ENCODE measurements around the gene SOHLH1.

The SOHLH1 gene

DNA sequence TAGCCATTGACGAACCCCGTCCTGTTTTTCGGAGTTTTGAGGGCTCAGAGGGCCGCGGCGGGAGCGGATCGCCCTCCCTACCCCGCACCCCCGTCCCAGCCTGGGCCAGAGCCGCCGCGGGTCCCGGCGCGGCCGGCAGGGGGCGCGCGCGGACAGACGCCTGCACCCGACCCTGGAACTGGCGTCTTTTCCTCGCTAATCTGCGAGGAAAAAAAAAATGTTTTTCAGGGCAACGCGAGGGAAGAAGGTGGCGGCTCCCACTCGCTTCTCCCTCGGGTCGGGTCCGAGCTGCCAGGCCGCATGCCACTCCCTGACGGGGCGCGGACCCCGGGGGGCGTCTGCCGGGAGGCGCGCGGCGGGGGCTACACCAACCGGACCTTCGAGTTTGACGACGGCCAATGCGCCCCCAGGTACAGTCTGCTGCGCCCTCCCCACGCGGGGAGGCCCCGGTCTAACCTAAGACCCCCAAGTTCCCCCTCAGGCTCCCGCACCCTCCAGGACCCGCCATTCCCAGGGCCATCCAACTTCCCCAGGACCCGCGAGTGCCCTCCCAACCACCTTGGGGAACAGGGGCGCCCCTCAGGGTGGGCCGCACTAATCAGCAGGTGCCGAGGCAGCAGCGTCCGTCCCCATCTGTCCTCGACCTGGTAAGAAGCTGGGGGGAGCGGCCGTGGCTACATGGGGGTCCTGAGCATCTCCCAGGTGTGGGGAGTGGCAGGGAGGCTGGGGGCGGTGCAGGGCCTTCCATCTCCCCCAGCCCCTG, 2.9 kb upstream of the SOHLH1 start, which contains the start of gene KCNT1:
TSS of gene KCNT1 (plus strand) at position 227 of the 763 bp plus-strand sequence. CDS start at position 301, 74 bp downstream.
- peak; percentile 32 for DNase-seq

DNA sequence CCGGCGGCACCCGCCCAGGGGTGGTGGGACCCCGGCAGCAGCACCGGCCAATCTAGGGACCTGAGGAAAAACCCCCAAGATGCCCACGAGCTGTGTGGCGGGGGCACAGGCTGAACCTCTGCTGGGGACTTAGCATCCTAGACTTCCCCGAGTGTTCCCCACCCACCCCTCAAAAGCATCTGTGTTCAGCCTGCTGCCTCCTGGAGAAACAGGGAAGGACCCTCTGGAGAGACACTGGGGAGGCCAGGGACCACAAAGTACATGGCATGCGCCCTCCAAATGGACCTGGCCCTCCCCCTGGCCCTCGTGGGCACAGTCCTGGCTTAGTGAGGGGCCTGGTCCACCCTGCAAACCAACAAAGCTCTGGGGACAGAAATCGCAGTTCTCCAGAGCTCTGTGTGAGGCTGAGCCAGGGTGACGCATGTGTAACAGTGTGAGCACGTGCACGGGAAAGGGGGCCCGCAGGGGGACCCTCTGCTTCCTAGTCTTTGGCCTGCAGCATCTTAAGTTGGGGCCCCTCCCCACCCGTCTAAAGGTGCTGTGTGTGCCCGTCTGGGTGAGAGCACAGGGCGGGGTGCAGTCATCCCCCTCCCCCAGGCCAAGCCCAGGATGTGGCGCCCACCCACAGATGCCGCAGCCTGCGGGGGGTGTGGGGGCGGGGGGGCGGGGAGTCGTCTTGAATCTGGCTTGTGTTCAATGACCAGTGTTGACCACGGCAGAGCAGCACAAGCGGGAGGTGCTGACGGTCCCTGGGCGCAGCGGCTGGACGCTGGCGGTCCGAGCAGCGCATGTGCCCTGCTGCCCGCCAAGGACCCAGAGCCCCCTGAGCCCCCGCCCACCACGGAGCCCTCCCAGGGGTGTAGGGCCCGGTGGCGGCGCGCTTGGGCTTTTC, 2.0 kb upstream of the SOHLH1 start:
- no peak for DNase-seq

DNA sequence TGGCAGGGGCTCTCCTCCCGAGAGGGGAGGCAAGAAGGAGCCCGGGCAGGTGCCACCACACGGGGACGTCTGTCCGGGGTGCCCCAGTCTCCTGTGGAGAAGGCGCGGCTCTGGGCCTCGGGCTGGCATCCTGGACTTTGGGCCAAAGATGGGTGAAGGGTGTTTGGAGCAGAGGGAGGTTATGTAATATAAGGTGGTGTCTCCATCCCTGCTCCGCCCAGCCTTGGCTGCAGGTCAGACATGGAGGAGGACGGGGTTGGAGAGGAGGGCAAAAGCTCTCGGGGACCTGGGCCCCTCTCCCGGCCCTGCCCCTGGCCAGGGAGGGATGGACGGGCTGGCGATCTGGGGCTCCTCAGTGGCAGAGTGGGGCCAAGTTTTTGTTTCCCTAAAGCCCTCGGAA, 1.2 kb upstream of the SOHLH1 start:
- no peak for DNase-seq

DNA sequence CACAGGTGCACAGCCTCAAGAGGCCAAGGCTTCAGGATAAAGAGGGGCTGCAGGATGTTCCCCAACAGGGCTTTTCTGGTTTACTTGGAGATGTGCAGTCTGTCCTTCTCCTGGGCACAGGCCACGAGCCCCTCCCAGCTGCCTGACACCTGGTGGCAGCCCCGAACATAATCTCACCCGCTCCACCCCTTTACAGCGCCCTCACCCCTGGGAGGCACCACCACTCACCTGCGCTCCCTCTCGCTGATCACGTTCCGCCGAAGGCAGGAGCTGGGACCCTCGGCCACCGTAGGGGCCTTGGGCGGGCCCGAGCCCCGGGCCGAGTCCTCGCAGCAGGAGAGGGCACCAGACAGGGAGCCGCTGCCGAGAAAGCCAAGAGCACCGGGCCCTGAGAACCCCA, 514 bp downstream of the SOHLH1 start:
- no peak for DNase-seq

DNA sequence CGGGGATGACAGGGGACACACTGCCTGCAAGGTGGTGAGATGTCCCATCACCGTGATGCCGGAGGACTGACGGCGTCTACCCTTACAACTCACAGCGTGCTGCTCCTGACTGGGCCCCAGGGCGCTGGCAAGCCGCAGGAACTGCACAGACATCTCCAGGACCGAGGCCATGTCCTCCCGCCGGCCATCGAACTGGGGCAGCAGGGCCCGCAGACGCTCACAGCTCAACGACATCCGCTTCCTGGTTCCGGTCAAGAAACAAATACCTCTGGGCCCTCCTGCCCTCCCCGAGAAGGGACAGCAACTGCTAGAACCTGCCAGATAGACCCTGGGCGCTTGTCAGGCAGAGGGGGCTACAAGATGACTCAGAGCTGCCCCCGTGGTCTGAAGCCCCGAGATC, 1.0 kb downstream of the SOHLH1 start:
- DNase-seq, result no peak

DNA sequence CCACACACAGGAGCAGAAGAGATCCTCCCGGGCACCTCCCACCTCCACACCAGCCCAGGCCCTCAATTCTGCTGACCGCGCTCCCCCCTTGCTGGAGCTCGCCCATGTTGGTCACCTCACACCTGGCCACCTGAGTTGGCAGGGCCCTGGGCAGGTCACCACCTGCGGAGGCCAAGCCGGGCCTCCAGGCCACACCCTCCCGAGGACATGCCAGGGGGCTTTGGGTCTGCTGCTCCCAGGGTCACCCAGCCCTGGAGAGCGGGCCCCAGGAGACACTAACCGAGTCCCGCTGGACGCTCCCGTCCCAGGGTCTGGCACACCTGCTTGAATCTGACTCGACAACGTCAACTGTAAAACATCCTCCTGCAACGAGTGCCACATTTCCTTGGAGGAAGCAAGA, 2.1 kb downstream of the SOHLH1 start:
- no peak for DNase-seq

DNA sequence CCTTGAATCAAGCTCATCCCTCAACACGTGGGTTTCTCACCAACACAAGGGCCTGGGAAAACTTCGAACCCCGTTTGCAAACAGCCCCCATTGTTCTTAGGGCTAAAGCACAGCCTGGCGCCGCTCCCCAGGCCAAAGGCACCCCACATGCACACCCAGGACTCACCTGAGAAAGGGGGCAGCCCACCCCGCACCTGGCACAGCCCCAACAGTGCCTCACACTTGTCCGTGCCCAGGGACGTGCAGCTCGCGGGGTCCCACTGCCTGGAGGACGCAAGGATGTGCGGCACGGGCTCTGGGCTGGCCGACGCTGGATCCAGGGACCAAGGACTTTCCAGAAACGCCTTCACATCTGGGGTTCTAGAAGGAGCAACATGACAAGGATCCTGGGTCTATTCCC, 2.8 kb downstream of the SOHLH1 start:
- no peak for DNase-seq

DNA sequence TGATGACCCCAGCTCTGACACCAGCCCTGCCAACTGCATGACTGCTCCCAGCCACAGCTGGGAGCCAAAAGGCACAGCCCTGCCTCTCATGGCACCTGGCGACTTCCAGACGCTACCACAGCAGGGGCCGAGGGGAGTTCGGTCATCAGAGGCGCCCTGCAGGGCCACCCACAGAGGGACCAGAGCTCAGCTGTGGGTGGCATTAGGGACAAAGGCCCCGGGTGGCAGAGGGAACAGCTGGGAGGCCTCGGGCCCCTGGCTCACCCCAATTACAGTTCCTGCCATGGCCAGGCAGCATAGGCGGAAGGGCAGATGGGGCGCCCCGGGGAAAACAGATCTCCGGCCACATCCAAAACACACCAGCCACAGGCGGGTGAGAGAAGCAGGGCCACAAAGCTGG, 3.6 kb downstream of the SOHLH1 start:
- DNase-seq, result peak; percentile 53

DNA sequence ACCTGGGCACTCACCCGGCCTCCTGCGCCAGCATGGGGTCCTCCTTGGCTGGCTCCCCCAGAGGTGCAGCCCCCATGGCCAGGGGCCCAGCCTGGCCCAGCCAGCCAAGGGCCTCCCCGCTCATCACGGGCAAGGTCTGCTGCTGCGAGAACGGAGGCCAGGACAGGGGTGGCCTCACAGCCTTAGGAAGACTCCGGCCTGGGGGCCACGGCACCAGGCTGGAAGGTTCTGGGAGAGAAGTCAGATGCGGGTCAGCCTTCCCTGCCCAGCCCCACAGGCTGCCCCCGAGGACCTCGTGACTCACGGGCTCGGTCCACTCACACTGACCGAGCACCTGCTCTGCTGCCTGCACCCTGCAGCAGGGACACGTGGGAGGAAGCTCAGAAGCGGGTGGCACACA, 4.2 kb downstream of the SOHLH1 start:
- DNase-seq, result no peak

DNA sequence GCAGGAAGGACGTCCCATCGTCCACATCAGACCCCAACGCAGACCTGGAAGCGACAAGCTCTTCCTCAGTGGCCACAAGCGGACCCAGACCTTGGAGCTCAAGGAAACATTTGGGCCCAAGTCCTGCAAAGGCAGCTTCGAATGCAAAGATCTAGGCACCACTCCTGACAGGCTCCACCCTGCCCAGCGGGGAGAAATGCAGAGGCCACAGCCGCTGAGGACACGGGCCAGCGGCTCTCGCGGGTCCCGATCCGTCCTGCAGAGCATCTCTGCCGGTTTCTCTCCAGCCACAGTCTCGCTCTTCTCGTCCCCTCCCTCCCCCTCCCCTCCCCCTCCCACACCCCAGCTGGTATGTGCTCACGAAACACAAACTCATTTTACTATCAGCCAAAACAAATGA, 4.9 kb downstream of the SOHLH1 start:
- DNase-seq, result no peak

DNA sequence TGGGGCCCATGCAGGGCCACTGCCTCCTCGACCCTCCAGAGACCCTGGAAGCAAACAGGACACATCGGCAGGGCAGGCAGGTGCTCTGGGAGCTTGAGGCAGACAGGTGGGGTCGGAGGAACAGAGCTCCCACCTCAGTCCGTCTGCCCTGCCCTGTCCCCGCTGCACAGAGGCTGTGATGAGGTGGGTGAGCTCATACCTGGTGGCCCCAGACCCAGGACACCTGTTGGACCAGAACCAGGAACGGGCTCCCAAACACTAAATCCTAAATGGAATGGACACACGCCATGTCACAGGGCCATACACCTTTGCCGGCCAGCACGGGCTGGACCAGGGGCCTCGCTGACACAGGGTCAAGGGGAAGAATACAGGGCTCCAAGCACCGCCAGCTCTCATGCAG, 5.5 kb downstream of the SOHLH1 start:
- no peak for DNase-seq

DNA sequence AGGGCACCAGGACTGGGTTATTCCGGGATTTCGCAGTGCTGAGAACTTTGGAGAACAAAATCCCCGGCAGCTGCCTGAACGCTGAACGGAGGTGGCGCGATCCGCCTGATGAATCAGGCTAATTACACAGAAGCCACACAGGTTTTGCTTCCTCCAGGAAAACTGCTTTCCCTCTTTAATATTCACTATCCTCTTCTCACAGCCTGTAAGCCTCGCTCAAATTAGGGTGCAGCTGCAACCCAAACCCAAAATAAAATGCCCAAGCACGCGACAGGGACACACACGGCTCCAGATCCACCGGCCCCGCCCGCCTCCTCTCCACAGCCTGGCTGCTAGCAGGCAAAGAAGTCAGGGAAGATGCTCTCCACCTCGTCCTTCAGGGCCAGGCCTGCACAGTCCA, 6.0 kb downstream of the SOHLH1 start:
- no peak for DNase-seq

DNA sequence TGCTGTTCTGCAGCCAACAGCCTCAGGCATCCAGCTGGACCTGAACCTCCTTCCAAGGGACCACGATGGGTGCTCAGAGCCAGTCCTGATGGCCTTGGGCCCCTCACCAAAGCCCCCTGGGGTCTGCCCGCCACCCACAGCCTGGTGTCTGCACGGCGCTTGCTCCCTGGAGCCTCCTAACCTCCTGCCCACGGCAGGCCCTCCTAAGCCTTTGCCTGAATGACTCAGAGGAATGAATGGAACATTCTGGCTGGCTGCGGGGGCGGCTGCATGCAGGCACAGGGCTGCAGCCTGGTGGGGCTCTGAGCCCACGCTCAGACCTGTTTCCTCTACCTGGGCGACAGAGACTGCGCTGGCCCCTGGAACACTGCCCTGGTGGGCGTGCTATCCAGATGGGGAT, 6.9 kb downstream of the SOHLH1 start:
- DNase-seq, result no peak

DNA sequence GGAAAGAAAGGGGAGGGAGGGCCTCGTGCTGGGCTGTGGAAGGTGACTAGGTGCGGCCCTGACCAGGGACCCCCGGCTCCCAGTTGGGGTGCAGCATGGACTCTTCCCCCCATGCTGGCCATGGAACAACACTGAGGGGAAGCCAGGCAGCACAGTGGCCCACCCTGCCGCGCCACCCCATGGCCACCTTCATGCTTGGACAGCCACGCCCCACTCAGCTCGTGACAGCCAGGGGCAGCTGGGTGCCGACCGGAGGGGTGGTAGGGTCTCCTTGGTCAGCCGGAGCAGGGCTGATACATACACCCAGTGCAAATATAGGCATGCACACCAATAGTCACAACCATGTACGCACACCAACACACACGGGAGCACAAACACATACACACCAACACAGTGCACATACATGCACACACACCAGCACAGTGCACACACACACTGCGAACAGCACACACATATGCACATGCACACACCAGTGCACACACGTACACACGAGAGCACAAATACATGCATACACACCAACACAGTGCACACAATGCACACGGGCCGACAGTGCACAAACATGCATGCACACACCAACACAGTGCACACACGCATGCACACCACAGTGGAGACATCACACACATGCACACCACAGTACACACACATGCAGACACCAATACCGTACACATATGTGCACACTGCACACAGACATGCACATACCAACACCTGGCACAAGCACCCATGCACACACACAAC, 8.3 kb downstream of the SOHLH1 start:
- no peak for DNase-seq

DNA sequence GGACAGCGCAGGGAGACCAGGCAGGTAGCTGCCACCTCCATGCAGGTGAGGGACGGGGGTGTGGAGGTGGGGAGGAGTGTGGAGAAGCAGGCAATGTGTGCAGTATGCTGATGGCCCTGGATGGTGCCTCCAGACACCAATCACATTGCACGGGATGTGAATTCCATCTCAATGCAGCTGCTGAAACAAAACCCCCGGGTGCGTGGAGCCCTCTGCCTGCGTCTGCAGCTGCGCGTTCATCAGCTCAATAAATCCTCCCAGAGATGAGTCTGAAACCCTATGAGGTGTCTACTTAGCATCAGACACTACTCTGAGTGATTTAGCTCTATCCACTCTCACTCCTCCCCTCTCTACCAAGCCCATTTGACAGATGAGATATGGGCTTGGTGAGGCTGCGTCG, 10.3 kb downstream of the SOHLH1 start:
- no peak for DNase-seq

DNA sequence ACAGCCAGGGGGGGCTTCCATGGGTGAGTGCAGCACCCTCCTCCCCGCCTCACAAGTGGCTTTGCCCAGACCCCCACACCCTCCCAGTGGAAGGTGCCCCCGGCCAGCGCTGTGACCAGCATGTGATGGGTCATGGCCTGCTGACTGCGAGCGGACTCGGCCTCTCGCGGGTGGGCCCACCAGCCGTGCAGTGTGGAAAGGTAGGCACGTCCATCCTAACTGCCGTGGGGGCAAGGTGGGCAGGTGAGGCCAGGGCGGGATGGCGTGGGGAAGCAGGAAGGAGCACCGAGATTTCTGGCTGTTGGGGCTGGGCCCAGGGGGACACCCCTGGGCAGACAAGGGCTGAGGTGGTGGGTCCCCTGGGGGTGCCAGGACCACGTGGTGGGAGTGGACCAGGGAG, 12.1 kb downstream of the SOHLH1 start:
- DNase-seq, result no peak

DNA sequence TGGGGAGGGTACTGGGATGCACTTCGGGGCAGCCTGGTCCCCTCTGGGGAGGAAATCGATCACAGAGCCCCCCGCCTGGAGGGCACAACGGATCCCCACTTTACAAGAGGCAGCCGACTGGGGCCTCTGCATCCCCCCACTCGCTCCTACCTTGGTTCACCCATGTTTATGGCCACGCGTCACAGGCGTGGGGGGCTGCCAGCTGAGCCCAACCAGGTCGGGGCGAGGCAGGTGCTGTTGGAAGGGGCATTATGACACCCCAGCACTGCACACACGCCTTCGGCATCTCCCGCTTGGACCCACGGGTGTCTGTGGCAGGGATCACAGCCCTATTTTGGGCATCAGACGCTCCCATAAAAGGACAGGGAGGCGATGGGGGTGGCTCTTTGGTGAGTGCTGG, 14.6 kb downstream of the SOHLH1 start:
- DNase-seq, result no peak

DNA sequence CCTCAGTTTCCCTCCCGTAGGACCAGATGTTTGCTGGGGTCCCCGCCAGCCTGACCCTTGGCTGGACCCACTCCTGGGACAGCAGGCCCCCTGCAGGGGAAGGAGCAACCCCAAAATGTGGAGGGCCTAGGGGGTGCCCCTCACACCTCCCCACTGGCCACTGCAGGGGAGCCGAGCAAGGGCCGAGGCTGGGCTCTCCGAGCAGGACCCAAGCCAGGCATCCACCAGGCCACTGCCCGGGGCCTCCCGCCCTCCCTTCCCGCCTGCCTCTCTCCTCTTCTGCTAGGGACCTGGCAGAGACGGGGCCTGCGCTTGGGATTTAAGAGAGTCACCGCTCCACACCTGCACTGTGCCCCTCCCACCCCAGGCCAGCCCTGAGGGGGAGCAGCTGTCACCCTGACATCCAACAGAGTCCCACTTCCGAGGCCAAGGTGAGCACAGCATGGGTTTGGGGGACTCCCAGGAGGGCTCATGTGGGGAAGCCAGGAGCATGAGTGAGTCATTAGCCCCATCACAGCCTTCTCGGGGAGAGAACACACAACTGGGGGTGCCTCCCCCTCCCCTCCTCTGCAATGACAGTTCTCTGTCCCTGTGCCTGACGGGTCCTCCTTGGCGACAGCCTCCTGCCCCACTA, 15.8 kb downstream of the SOHLH1 start:
- DNase-seq, result no peak

DNA sequence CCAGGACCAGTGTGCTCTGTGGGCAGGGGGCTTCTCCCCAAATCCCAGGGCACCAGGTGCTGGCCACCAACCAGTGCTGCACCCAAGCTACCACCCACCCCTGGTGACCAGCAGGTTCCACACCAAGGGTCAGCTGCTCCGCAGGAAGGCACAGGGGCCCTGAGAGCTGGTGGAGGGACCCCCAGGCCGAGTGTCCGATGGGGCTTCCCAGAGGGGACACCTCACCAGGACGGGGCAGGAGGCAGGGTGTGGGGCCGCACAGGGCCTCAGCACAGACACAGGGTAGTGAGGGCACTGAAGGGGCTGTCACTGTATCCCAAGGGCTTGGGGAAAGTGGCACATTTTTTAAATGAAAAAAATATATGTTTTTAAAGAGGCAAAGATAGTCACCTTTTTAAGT, 18.1 kb downstream of the SOHLH1 start:
- DNase-seq, result no peak

DNA sequence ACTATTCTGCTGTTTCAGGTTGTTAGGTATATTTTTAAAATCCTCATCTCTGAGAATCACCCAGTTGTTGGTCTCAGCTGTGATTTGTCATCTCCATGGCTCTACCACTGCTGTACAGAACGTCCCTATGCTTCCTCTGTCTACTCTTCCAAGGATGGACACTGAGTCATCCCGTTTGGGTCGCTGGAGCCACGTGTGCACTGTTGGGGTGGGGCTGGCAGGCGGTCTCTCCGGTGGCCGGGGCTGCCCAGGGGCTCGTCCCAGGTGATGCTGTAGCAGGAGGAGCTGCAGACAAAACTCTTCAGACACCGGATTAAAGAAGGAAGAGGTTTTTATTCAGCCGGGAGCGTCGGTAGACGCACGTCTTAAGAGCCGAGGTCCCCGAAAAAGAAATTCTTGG, 19.2 kb downstream of the SOHLH1 start:
- no peak for DNase-seq

DNA sequence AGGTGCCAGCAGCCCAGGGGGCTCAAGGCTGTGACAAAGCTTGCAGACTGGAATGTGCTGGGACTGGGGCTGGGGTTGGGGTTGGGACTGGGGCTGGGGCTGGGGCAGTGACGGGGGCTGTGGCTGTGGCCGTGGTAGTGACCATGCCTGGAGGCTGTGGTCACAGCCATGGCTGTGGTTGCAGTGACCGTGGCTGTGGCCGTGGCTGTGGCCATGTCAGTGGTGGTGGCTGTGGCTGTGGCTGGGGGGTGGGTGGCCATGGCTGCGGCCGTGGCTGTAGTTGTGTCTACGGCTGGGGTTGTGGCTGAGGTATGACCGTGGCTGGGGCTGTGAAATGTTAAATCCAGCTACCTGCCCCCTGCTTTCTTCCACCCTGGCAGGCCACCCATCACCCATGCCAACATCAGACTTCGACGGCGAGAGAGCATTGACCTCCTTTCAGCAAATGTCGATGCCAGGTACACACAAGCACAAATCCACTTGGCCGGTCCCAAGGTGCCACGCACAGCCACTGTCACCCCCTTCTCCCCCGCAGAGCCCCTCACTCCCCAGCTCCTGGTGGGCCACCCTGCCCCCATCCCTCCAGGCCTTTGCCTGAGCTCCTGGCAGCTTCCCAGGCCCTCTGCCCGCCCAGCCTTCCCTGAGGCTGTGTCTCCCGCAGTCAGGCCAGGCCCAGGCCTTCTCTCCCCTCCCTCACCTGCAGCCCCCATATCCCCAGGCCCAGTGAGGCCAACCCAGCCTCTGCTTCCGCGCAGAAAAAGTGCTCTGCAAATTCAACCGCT, 20.9 kb downstream of the SOHLH1 start:
- no peak for DNase-seq

DNA sequence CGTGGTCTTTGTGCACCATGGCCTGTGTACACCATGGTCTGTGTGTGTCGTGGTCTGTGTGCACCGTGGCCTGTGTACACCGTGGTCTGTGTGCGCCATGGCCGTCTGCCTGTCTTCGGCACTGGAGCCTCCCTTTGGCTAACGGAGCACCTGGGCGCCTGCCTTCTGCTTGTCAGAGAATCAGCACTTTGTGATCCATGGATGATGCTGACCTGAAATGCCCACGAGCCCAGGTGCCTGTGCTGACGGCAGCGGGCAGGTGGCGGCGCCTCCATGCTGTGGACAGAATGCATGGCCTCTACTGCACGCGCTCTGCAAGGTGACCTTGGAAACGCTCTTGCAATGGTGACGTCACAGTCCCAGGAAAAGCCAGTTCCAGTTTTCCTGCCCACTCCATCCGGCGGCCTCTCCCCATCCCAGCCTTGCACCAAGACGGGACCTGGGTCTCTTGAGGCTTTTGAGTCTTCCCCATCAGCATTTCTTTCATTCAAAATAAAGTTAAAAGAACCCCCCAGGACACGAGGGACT, 21.6 kb downstream of the SOHLH1 start:
- DNase-seq, result peak; percentile 34

Data from NCI-H146 (cell line).